Neuronal stem cell (in vitro differentiated cells): ENCODE results near the gene SLC22A3.

ENCODE experiments used
- DNase-seq: peaks from one replicate; pipeline ENCODE4 v3.0.0-alpha.2; 2013; ENCODE audit warnings: low spot score
- H2AFZ ChIP-seq: one replicate; pipeline ENCODE4 v1.6.1; 2013; ENCODE audit warnings: mild to moderate bottlenecking, low read length, inconsistent platforms
- H2AK5ac ChIP-seq: 2 replicates; pipeline ENCODE4 v1.6.1; 2013; ENCODE audit warnings: low read depth, mild to moderate bottlenecking, inconsistent platforms, low read length, moderate library complexity, mixed read lengths
- H2BK120ac ChIP-seq: 2 replicates; pipeline ENCODE4 v1.6.1; 2013; ENCODE audit warnings: low read depth, mild to moderate bottlenecking, inconsistent platforms, low read length, moderate library complexity, mixed read lengths
- H2BK12ac ChIP-seq: one replicate; pipeline ENCODE4 v1.6.1; 2013; ENCODE audit warnings: low read length, inconsistent platforms
- H2BK15ac ChIP-seq: 2 replicates; pipeline ENCODE4 v1.6.1; 2013; ENCODE audit warnings: mild to moderate bottlenecking, low read length, inconsistent platforms, mixed read lengths
- H2BK5ac ChIP-seq: one replicate; pipeline ENCODE4 v1.6.1; 2013; ENCODE audit warnings: inconsistent platforms, mild to moderate bottlenecking, low read length, moderate library complexity
- H3K14ac ChIP-seq: one replicate; pipeline ENCODE4 v1.6.1; 2013; ENCODE audit warnings: low read length, inconsistent platforms
- H3K18ac ChIP-seq: 2 replicates; pipeline ENCODE4 v1.6.1; 2013; ENCODE audit warnings: low read length, inconsistent platforms
- H3K23ac ChIP-seq: 2 replicates; pipeline ENCODE4 v1.6.1; 2013; ENCODE audit warnings: low read depth, mild to moderate bottlenecking, mixed read lengths, low read length, inconsistent platforms; ENCODE audit not compliant: poor library complexity
- H3K27ac ChIP-seq: replicated peaks from 3 replicates; pipeline ENCODE4 v1.5.1; 2013; ENCODE audit warnings: low read length, inconsistent platforms
- H3K27me3 ChIP-seq, 3 experiments: 2 replicates each; pipeline ENCODE4 v1.6.1; 2013; ENCODE audit warnings: low read length in 3 of 3, mild to moderate bottlenecking in 2 of 3, inconsistent platforms in 1 of 3, low read depth in 1 of 3, mixed read lengths in 1 of 3, moderate library complexity in 1 of 3; ENCODE audit not compliant: control insufficient read depth in 3 of 3, insufficient read depth in 3 of 3
- H3K36me3 ChIP-seq, 2 donors: replicated peaks in 1 of 2; 2 replicates each; pipeline ENCODE4 v1.6.1; 2013; ENCODE audit warnings: low read length in 2 of 2; ENCODE audit not compliant: control insufficient read depth in 2 of 2, insufficient read depth in 2 of 2
- H3K4ac ChIP-seq: 2 replicates; pipeline ENCODE4 v1.6.1; 2013; ENCODE audit warnings: inconsistent platforms, mild to moderate bottlenecking, low read length, moderate library complexity
- H3K4me1 ChIP-seq, 2 donors: 1 replicate in 1 of 2; 2 replicates in 1 of 2; pipeline ENCODE4 v1.6.1; 2013; ENCODE audit warnings: low read length in 2 of 2, low read depth in 1 of 2; ENCODE audit not compliant: control insufficient read depth in 2 of 2, insufficient read depth in 1 of 2
- H3K4me2 ChIP-seq: one replicate; pipeline ENCODE4 v1.6.1; 2013; ENCODE audit warnings: mild to moderate bottlenecking, low read length, inconsistent platforms; ENCODE audit not compliant: insufficient read depth, poor library complexity, severe bottlenecking
- H3K4me3 ChIP-seq, 2 donors: 2 replicates each; pipeline ENCODE4 v1.5.1; 2013; ENCODE audit warnings: low read length in 2 of 2, mild to moderate bottlenecking in 2 of 2, inconsistent platforms in 1 of 2, moderate library complexity in 1 of 2
- H3K79me1 ChIP-seq: one replicate; pipeline ENCODE4 v1.6.1; 2013; ENCODE audit warnings: low read depth, mild to moderate bottlenecking, inconsistent platforms, low read length, moderate library complexity
- H3K9ac ChIP-seq: one replicate; pipeline ENCODE4 v1.6.1; 2013; ENCODE audit warnings: mild to moderate bottlenecking, low read depth, low read length, inconsistent platforms; ENCODE audit not compliant: poor library complexity
- H3K9me3 ChIP-seq, 2 donors: replicated peaks in 1 of 2; 2 replicates each; pipeline versions ENCODE3 to v1.6.1; 2013; ENCODE audit warnings: low read length in 2 of 2, mild to moderate bottlenecking in 2 of 2, inconsistent platforms in 1 of 2, low read depth in 1 of 2, mixed read lengths in 1 of 2, moderate library complexity in 1 of 2; ENCODE audit not compliant: control insufficient read depth in 2 of 2, insufficient read depth in 1 of 2
- H4K8ac ChIP-seq: one replicate; pipeline ENCODE4 v1.6.1; 2013; ENCODE audit warnings: low read depth, mild to moderate bottlenecking, inconsistent platforms, low read length, moderate library complexity
- H4K91ac ChIP-seq: one replicate; pipeline ENCODE4 v1.6.1; 2013; ENCODE audit warnings: low read length, low read depth, mild to moderate bottlenecking, inconsistent platforms; ENCODE audit not compliant: poor library complexity
- WGBS, 2 donors: extraction: QIAGEN DNeasy Blood & Tissue Kit; methylation state at CpG; one replicate each; pipeline ENCODE4 v1.1.7; 2013; ENCODE audit warnings: missing lambda C conversion rate in 2 of 2, mixed read lengths in 1 of 2; ENCODE audit not compliant: insufficient read length in 2 of 2, insufficient replicate concordance in 1 of 2; ENCODE audit errors: extremely low coverage in 2 of 2; 5-methylcytosine and 5-hydroxymethylcytosine counted together

Gene SLC22A3

DNA sequence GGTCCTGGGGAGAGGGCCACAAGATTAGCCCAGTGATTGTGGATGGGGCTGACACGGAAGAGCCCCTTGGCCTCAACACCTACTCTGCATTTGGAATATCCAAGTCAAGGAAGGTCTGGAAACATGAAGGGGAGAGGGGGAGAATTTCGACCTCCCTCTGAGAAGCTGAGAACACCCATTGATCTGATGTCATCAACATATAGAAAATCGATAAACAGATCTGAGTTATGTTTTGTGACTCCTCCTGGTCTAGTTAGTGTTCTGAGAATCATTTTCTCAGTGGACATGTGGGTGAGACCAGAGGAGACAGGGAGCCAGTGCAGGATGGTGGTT, 108.0 kb downstream of the SLC22A3 start:
- Histone ChIP-seq H4K91ac (no peak overlapping the region), H3K9me3 (no peaks in the 10 kb centered on the region)

DNA sequence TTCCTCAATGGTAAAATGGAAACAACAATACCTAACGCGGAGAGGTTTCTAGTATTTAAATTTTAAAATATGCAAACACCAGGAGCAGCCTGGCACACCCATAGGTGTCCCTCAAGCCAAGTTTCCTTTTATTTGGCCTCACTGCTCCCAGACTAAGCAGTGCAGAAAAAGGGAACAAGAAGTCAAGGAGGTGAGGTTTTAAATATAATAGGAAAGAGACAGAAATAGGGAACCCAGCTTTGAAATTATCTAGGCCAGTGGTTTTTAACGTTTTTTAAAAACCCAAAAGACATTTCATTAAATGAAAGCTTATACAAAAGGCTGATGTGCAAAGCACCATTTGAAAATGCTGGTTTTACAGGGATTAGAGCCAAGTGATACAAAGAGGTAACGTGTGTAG, 109.6 kb downstream of the SLC22A3 start:
- no peak overlapping the region for H3K14ac ChIP-seq
- H2BK5ac ChIP-seq = no peak overlapping the region
- no peaks in the 10 kb centered on the region for H3K27me3 ChIP-seq
- H3K79me1 ChIP-seq = no peaks in the 10 kb centered on the region
- H3K4me3 ChIP-seq = no peak overlapping the region
- no peak overlapping the region for H3K18ac ChIP-seq
- H2AK5ac ChIP-seq = no peak overlapping the region
- H2BK12ac ChIP-seq = no peak overlapping the region
- H3K4me1 ChIP-seq = no peaks in the 10 kb centered on the region
- no peak for DNase-seq
- H3K23ac ChIP-seq = no peak overlapping the region
- H4K8ac ChIP-seq = no peak overlapping the region
- no CpG with 5 or more reads among the region's 4 CpGs for WGBS, 2 donors
- no peak overlapping the region for H2BK15ac ChIP-seq
- no peak overlapping the region for H2AFZ ChIP-seq
- H3K4ac ChIP-seq = no peak overlapping the region
- H3K27ac ChIP-seq = no peak overlapping the region
- H3K36me3 ChIP-seq = no peaks in the 10 kb centered on the region
- H3K9me3 ChIP-seq = no peaks in the 10 kb centered on the region
- no peak overlapping the region for H2BK120ac ChIP-seq
- no peak overlapping the region for H4K91ac ChIP-seq
- H3K9ac ChIP-seq = no peak overlapping the region
- no peak overlapping the region for H3K4me2 ChIP-seq

More for the DNA sequence above, 108.0 kb downstream of the SLC22A3 start:
- WGBS, 2 donors = no CpG with 5 or more reads among the region's 3 CpGs
- Histone ChIP-seq H4K8ac (no peak overlapping the region), H3K4ac (no peak overlapping the region), H3K27ac (no peak overlapping the region), H3K23ac (no peak overlapping the region), H3K79me1 (no peaks in the 10 kb centered on the region), H2BK5ac (no peak overlapping the region), H2BK120ac (no peak overlapping the region), H2BK12ac (no peak overlapping the region), H3K4me2 (no peak overlapping the region), H3K4me3 (no peak overlapping the region), H3K36me3 (no peaks in the 10 kb centered on the region), H3K14ac (no peak overlapping the region), H2AK5ac (no peak overlapping the region), H3K4me1 (no peaks in the 10 kb centered on the region), H2AFZ (no peak overlapping the region), H3K18ac (no peak overlapping the region), H3K27me3 (no peaks in the 10 kb centered on the region), H3K9ac (no peak overlapping the region), H2BK15ac (no peak overlapping the region)
- no peak for DNase-seq

DNA sequence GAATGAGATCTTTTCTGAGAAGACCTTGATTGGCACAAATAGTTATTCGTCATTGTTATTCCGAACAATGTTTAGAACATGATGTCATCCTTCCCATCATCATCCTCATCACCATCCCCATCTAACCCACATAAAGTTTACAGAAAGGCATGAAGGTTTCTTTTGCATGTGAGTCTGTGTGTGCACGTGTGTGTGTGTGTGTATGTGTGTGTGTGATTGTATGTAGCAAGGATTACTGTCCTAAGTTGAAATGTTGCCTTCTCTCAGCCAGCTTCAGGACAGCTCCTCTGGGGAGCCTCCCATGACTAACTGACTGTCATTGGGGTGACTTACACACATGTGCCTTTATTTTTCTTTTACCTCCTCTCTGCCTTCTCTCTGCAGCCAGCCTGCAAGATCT, 113.5 kb downstream of the SLC22A3 start:
- Histone ChIP-seq H3K4me3 (no peak overlapping the region), H3K23ac (no peak overlapping the region), H4K8ac (no peak overlapping the region), H2BK5ac (no peak overlapping the region), H3K27me3 (no peaks in the 10 kb centered on the region), H3K36me3 (no peaks in the 10 kb centered on the region), H3K18ac (no peak overlapping the region), H2BK15ac (no peak overlapping the region), H2AK5ac (no peak overlapping the region), H4K91ac (no peak overlapping the region), H3K9ac (no peak overlapping the region), H3K4me1 (no peaks in the 10 kb centered on the region), H3K79me1 (no peaks in the 10 kb centered on the region), H3K4me2 (no peak overlapping the region), H3K4ac (no peak overlapping the region), H2BK120ac (no peak overlapping the region), H3K14ac (no peak overlapping the region), H3K27ac (no peak overlapping the region), H2AFZ (no peak overlapping the region), H2BK12ac (no peak overlapping the region), H3K9me3 (no peaks in the 10 kb centered on the region)
- WGBS, 2 donors = no CpG with 5 or more reads among the region's 3 CpGs
- no peak for DNase-seq

DNA sequence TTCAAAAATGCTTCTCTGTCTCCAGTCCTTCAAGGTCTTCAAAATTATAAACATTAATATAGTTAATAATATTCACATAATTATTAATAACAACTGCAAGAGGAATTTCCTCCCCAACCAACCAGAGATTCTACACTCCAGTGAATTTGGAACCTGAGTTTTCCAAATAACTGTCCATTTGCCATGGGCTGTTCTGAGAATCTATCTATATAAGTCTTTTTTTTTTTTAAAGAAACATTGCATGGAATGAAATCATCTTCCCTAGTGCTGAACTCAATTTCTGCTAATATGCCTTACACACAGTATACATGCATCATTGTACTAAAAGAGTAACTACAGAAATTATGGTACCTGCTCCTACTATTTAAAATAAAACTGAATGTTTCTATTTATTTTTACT, 113.9 kb downstream of the SLC22A3 start:
- H3K18ac ChIP-seq = no peak overlapping the region
- no peak overlapping the region for H2AFZ ChIP-seq
- H2BK120ac ChIP-seq = no peak overlapping the region
- DNase-seq = no peak
- H4K91ac ChIP-seq = no peak overlapping the region
- no peak overlapping the region for H3K4ac ChIP-seq
- peaks cover 1% of the 10 kb centered on the region for H3K79me1 ChIP-seq
- H3K4me3 ChIP-seq = no peak overlapping the region
- no peaks in the 10 kb centered on the region for H3K36me3 ChIP-seq
- no peak overlapping the region for H3K9ac ChIP-seq
- H4K8ac ChIP-seq = no peak overlapping the region
- no peaks in the 10 kb centered on the region for H3K4me1 ChIP-seq
- no peak overlapping the region for H3K4me2 ChIP-seq
- H2BK15ac ChIP-seq = no peak overlapping the region
- H2BK5ac ChIP-seq = no peak overlapping the region
- H3K27me3 ChIP-seq = no peaks in the 10 kb centered on the region
- no peak overlapping the region for H2BK12ac ChIP-seq
- H3K23ac ChIP-seq = no peak overlapping the region
- no peak overlapping the region for H2AK5ac ChIP-seq
- no peak overlapping the region for H3K14ac ChIP-seq
- H3K9me3 ChIP-seq = no peaks in the 10 kb centered on the region
- no peak overlapping the region for H3K27ac ChIP-seq
